ENCODE results near the gene NOS1AP. TPM values are rescaled to one million over a fixed set of nuclear protein-coding genes. Genes with fewer than 3 reads are reported as not detected.

NOS1AP gene
- total and polyA plus RNA-seq, 2 donors (not counting 3 experiments of a cell fraction or from before 2014, with no cell fraction given) = 1.3 to 5.4 TPM

GRCh38 chr1:162252214-162252613 lies 182.7 kb downstream of the NOS1AP start:
- Histone ChIP-seq H3K9ac (replicated peaks; ENCODE audit: extremely low read depth, insufficient read depth, low read length) (no peak overlapping the region), H3K9me3 (replicated peaks; ENCODE audit: control insufficient read depth, insufficient read depth, low read length) (no peaks in the 10 kb centered on the region), H3K79me2 (ENCODE audit: control insufficient read depth, insufficient read depth, low read length) (no peaks in the 10 kb centered on the region), H3K4me3 (replicated peaks in 1 of 3; ENCODE audit: insufficient read depth in 1 of 3, low read depth in 1 of 3, low read length in 3 of 3) (no peak overlapping the region), H3K9me1 (replicated peaks; ENCODE audit: control insufficient read depth, extremely low read depth, insufficient read depth, low read length) (no peaks in the 10 kb centered on the region), H3K27ac (ENCODE audit: insufficient read depth, low read depth, low read length) (no peak overlapping the region), H3K36me3 (ENCODE audit: control insufficient read depth in 2 of 2, extremely low read depth in 1 of 2, insufficient read depth in 2 of 2, low read length in 2 of 2) (no peaks in the 10 kb centered on the region), H3K27me3 (ENCODE audit: control insufficient read depth in 2 of 2, insufficient read depth in 2 of 2, low read length in 2 of 2) (no peaks in the 10 kb centered on the region), H3K4me1 (ENCODE audit: control insufficient read depth, extremely low read depth, insufficient read depth, low read length) (no peaks in the 10 kb centered on the region), H3K4me2 (ENCODE audit: insufficient read depth, low read length) (no peak overlapping the region), H4K20me1 (replicated peaks; ENCODE audit: control insufficient read depth, extremely low read depth, insufficient read depth, low read length) (no peaks in the 10 kb centered on the region), H2AFZ (ENCODE audit: low read depth, low read length) (no peak overlapping the region)
- ChIA-PET POLR2A (no interaction called here), CTCF (no interaction called here)
- DNase-seq (ENCODE audit: low read depth, low spot score) = no peak
- no TSS peak for BruUV-seq (replicated peaks)
- no peak for TF ChIP-seq POLR2AphosphoS5 (IDR thresholded peaks at IDR 0.05; ENCODE audit: insufficient read depth, low read depth, low read length)
- TF ChIP-seq, protein P1, sequence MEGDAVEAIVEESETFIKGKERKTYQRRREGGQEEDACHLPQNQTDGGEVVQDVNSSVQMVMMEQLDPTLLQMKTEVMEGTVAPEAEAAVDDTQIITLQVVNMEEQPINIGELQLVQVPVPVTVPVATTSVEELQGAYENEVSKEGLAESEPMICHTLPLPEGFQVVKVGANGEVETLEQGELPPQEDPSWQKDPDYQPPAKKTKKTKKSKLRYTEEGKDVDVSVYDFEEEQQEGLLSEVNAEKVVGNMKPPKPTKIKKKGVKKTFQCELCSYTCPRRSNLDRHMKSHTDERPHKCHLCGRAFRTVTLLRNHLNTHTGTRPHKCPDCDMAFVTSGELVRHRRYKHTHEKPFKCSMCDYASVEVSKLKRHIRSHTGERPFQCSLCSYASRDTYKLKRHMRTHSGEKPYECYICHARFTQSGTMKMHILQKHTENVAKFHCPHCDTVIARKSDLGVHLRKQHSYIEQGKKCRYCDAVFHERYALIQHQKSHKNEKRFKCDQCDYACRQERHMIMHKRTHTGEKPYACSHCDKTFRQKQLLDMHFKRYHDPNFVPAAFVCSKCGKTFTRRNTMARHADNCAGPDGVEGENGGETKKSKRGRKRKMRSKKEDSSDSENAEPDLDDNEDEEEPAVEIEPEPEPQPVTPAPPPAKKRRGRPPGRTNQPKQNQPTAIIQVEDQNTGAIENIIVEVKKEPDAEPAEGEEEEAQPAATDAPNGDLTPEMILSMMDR (IDR thresholded peaks at IDR 0.05; ENCODE audit: extremely low read depth in 1 of 2, insufficient read depth in 1 of 2, low read depth in 1 of 2, low read length in 2 of 2) = no peak
- no peak for TF ChIP-seq GATA2 (IDR thresholded peaks at IDR 0.05; ENCODE audit: insufficient read depth, insufficient read length, low read depth, low read length)
- intact Hi-C loops (cut with micrococcal nuclease) (no loop called here), dilution Hi-C loops (cut with MboI; ENCODE audit: extremely low pct_ligation_motif_present, low sequenced_read_pairs) (no loop called here)
- no peak for FAIRE-seq

DNA sequence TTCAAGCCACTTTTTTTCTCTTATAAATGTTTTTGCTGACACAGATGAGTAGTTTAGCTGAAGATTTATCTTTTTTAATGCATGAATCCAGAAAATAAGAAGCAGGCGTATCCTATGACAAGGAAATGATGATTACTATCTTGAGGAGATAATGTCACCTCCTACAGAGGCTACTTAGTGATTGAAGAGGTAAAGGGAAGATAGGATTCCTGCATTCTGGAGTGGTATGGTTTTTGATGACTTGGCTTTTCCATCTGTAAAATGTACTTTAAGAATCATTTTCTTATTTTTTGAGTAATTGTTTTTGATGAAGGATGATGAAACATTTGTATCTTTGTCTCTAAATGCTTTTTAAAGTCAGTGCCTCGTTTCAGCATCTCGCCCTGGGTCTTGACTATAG lies 184.3 kb downstream of the NOS1AP start:
- Histone ChIP-seq H3K79me2 (ENCODE audit: control insufficient read depth, insufficient read depth, low read length) (no peaks in the 10 kb centered on the region), H3K36me3 (ENCODE audit: control insufficient read depth in 2 of 2, extremely low read depth in 1 of 2, insufficient read depth in 2 of 2, low read length in 2 of 2) (no peaks in the 10 kb centered on the region), H4K20me1 (replicated peaks; ENCODE audit: control insufficient read depth, extremely low read depth, insufficient read depth, low read length) (no peaks in the 10 kb centered on the region), H3K4me1 (ENCODE audit: control insufficient read depth, extremely low read depth, insufficient read depth, low read length) (no peaks in the 10 kb centered on the region), H3K4me2 (ENCODE audit: insufficient read depth, low read length) (no peak overlapping the region), H3K9me3 (replicated peaks; ENCODE audit: control insufficient read depth, insufficient read depth, low read length) (no peaks in the 10 kb centered on the region), H3K9me1 (replicated peaks; ENCODE audit: control insufficient read depth, extremely low read depth, insufficient read depth, low read length) (no peaks in the 10 kb centered on the region), H3K27me3 (ENCODE audit: control insufficient read depth in 2 of 2, insufficient read depth in 2 of 2, low read length in 2 of 2) (no peaks in the 10 kb centered on the region), H3K9ac (replicated peaks; ENCODE audit: extremely low read depth, insufficient read depth, low read length) (no peak overlapping the region), H2AFZ (ENCODE audit: low read depth, low read length) (no peak overlapping the region), H3K27ac (ENCODE audit: insufficient read depth, low read depth, low read length) (no peak overlapping the region), H3K4me3 (replicated peaks in 1 of 3; ENCODE audit: insufficient read depth in 1 of 3, low read depth in 1 of 3, low read length in 3 of 3) (no peak overlapping the region)
- ChIA-PET CTCF (interaction anchor here (0.7 to 1.4 kb wide), 3 partner anchors 10 to 156 kb away, joined by 3 read pairs; no protein-coding TSS in a partner anchor), POLR2A (no interaction called here)
- intact Hi-C loops (cut with micrococcal nuclease) = no loop called here
- no TSS peak for BruUV-seq (replicated peaks)
- FAIRE-seq = no peak
- DNase-seq (ENCODE audit: low read depth, low spot score) = no peak
- dilution Hi-C loops (cut with MboI; ENCODE audit: extremely low pct_ligation_motif_present, low sequenced_read_pairs) = no loop called here
- TF ChIP-seq MAX (IDR thresholded peaks at IDR 0.05; ENCODE audit: insufficient read depth, insufficient read length) (no peak), GATA2 (IDR thresholded peaks at IDR 0.05; ENCODE audit: insufficient read depth, insufficient read length, low read depth, low read length) (no peak), MYC (IDR thresholded peaks at IDR 0.05; ENCODE audit: low read depth, low read length) (no peak), JUN (IDR thresholded peaks at IDR 0.05; ENCODE audit: borderline replicate concordance, insufficient read depth, insufficient read length, low read depth) (no peak), EZH2 (IDR thresholded peaks at IDR 0.05; ENCODE audit: borderline replicate concordance, low read depth, low read length, severe bottlenecking) (no peak)
- TF ChIP-seq, protein P1 (IDR thresholded peaks at IDR 0.05; ENCODE audit: extremely low read depth in 1 of 2, insufficient read depth in 1 of 2, low read depth in 1 of 2, low read length in 2 of 2) = no peak
